A204.1 (cell line): Measurements from ENCODE around the gene ADSL.
A peak's percentile ranks its signal among the peaks of the same experiment; 100 is the strongest.

Experiments
- FAIRE-seq: peaks from 2 replicates; lab custom pipeline; 2012; peaks lifted over from hg19 to GRCh38; lab: Jason Lieb, UNC

Gene ADSL

GRCh38 chr22:40418366-40419201, 72.3 kb downstream of the ADSL start:
- FAIRE-seq = no peak

GRCh38 chr22:40419718-40420117, 73.4 kb downstream of the ADSL start:
- no peak for FAIRE-seq

- FAIRE-seq = no peak
Observed at GRCh38 chr22:40420341-40421081, 74.2 kb downstream of the ADSL start.

GRCh38 chr22:40421082-40421350, 74.7 kb downstream of the ADSL start:
- no peak for FAIRE-seq

GRCh38 chr22:40421941-40422340, 75.6 kb downstream of the ADSL start:
- FAIRE-seq = no peak

GRCh38 chr22:40422558-40423309, 76.4 kb downstream of the ADSL start:
- FAIRE-seq = no peak

- no peak for FAIRE-seq
Observed at GRCh38 chr22:40423310-40423688, 77.0 kb downstream of the ADSL start.

- FAIRE-seq = no peak
Observed at GRCh38 chr22:40423882-40424640, 77.8 kb downstream of the ADSL start.

- FAIRE-seq = no peak
Observed at GRCh38 chr22:40425082-40425481, 78.8 kb downstream of the ADSL start.

GRCh38 chr22:40426594-40427333, 80.5 kb downstream of the ADSL start:
- FAIRE-seq = no peak

- FAIRE-seq = no peak
Observed at GRCh38 chr22:40428796-40429195, 82.5 kb downstream of the ADSL start.

GRCh38 chr22:40429481-40429880, 83.2 kb downstream of the ADSL start:
- FAIRE-seq = no peak

- no peak for FAIRE-seq
Observed at GRCh38 chr22:40430991-40431390, 84.7 kb downstream of the ADSL start.

- FAIRE-seq = no peak
Observed at GRCh38 chr22:40432157-40432556, 85.9 kb downstream of the ADSL start.

GRCh38 chr22:40432625-40433024, 86.3 kb downstream of the ADSL start:
- FAIRE-seq = no peak

GRCh38 chr22:40433416-40434090, 87.3 kb downstream of the ADSL start:
- FAIRE-seq = no peak

GRCh38 chr22:40434106-40434505, 87.8 kb downstream of the ADSL start:
- no peak for FAIRE-seq

GRCh38 chr22:40434745-40435144, 88.4 kb downstream of the ADSL start:
- FAIRE-seq = no peak

GRCh38 chr22:40436505-40437431, 90.5 kb downstream of the ADSL start:
- FAIRE-seq = peak; percentile 93
